HepG2 (cell line): ENCODE measurements around the gene LDB3. TPM values are rescaled to one million over a fixed set of nuclear protein-coding genes. Genes with fewer than 3 reads are reported as not detected.

Experiments
- HDAC1 ChIP-seq: sonication (generic); formaldehyde crosslinking; IDR thresholded peaks from 2 replicates; pipeline ENCODE4 v1.5.1; 2020; ENCODE audit warnings: mild to moderate bottlenecking, missing genetic modification reagents
- HNRNPLL ChIP-seq: fragments of 200-400 bp; formaldehyde crosslinking; IDR thresholded peaks from 2 replicates; pipeline ENCODE4 v1.6.1; 2017; ENCODE audit warnings: mild to moderate bottlenecking, low read depth, low read length; ENCODE audit not compliant: poor library complexity, severe bottlenecking
- NFATC3 ChIP-seq: sonication (generic); formaldehyde crosslinking; IDR thresholded peaks from 2 replicates; pipeline ENCODE4 v1.5.1; 2020; ENCODE audit warnings: mild to moderate bottlenecking, missing genetic modification reagents
- PHF8 ChIP-seq: sonication (generic); formaldehyde crosslinking; IDR thresholded peaks from 2 replicates; pipeline ENCODE4 v1.5.0; 2020; ENCODE audit warnings: missing genetic modification reagents
- POLR2A ChIP-seq, 2 experiments: IDR thresholded peaks; 2 replicates each; pipeline ENCODE4 v1.6.1; 2011; ENCODE audit warnings: low read depth in 2 of 2, low read length in 2 of 2, mild to moderate bottlenecking in 1 of 2, moderate library complexity in 1 of 2; ENCODE audit not compliant: insufficient read depth in 1 of 2
- STAT5B ChIP-seq: sonication (generic); formaldehyde crosslinking; IDR thresholded peaks from 2 replicates; pipeline ENCODE4 v1.4.0; 2020; ENCODE audit warnings: missing genetic modification reagents
- TCF12 ChIP-seq, 2 experiments: fragments of 450-650 bp in 1 of 2; sonication (generic) in 1 of 2; formaldehyde crosslinking in 1 of 2; IDR thresholded peaks; 2 replicates each; pipeline versions ENCODE4 v1.6.1 to v1.8.0; 2017 to 2022; ENCODE audit warnings: antibody characterized with exemption in 1 of 2, mild to moderate bottlenecking in 1 of 2, missing genetic modification reagents in 1 of 2, moderate library complexity in 1 of 2
- TSC22D2 ChIP-seq: sonication (generic); formaldehyde crosslinking; IDR thresholded peaks from 2 replicates; pipeline ENCODE4 v1.5.1; 2020; ENCODE audit warnings: missing genetic modification reagents, mild to moderate bottlenecking, borderline replicate concordance
- ZFY ChIP-seq: sonication (generic); formaldehyde crosslinking; IDR thresholded peaks from 2 replicates; pipeline ENCODE4 v1.4.0; 2020; ENCODE audit warnings: missing genetic modification reagents
- ZNF136 ChIP-seq: sonication (generic); formaldehyde crosslinking; IDR thresholded peaks from 2 replicates; pipeline ENCODE4 v1.8.1; 2022; ENCODE audit warnings: low read depth, mild to moderate bottlenecking, moderate library complexity, missing genetic modification reagents
- ZNF547 ChIP-seq: sonication (generic); formaldehyde crosslinking; IDR thresholded peaks from 2 replicates; pipeline ENCODE4 v1.5.1; 2020; ENCODE audit warnings: mild to moderate bottlenecking, missing genetic modification reagents
- ZNF564 ChIP-seq: sonication (generic); formaldehyde crosslinking; IDR thresholded peaks from 2 replicates; pipeline ENCODE4 v1.8.1; 2023; ENCODE audit warnings: mild to moderate bottlenecking, missing genetic modification reagents
- ZNF776 ChIP-seq: sonication (generic); formaldehyde crosslinking; IDR thresholded peaks from 2 replicates; pipeline ENCODE4 v1.4.0; 2020; ENCODE audit warnings: mild to moderate bottlenecking, missing genetic modification reagents
- ZNF777 ChIP-seq: sonication (generic); formaldehyde crosslinking; IDR thresholded peaks from 2 replicates; pipeline ENCODE4 v1.4.0; 2020; ENCODE audit warnings: missing genetic modification reagents
- polyA plus RNA-seq, 8 experiments: library from polyadenylated mRNA; depleted of rRNA in 3 of 8; stranded (reverse) in 7 of 8; unstranded in 1 of 8; fragments of >200 nt; fragmentation: Illumina TruSeq in 4 of 8; extraction: Trizol in 4 of 8; gene quantifications; 2 replicates each; pipeline versions ENCODE4 v1.2.1 to v1.2.3, GENCODE V29; 2011 to 2016; ENCODE audit warnings: low read depth in 4 of 8, missing spikeins in 1 of 8, mixed read lengths in 1 of 8; ENCODE audit not compliant: insufficient read depth in 1 of 8
- total RNA-seq, 5 experiments: library from RNA; depleted of rRNA; stranded (reverse); fragments of >200 nt; fragmentation: Illumina TruSeq; extraction: Trizol; gene quantifications; 2 replicates each; pipeline ENCODE4 v1.2.3, GENCODE V29; 2016; ENCODE audit warnings: low read depth in 1 of 5
- TF ChIP-seq, protein P1 (sequence below): sonication (generic); formaldehyde crosslinking; IDR thresholded peaks from 2 replicates; pipeline ENCODE4 v1.4.0; 2020; ENCODE audit warnings: missing genetic modification reagents, borderline replicate concordance
- TF ChIP-seq, protein P2 (sequence below): sonication (generic); formaldehyde crosslinking; IDR thresholded peaks from 2 replicates; pipeline ENCODE4 v1.4.0; 2020; ENCODE audit warnings: missing genetic modification reagents
- TF ChIP-seq, protein P3 (sequence below): sonication (generic); formaldehyde crosslinking; IDR thresholded peaks from 2 replicates; pipeline ENCODE4 v1.5.0; 2020; ENCODE audit warnings: mild to moderate bottlenecking, missing genetic modification reagents
- TF ChIP-seq, protein P4 (sequence below): IDR thresholded peaks from 2 replicates; pipeline ENCODE4 v1.4.0; 2020; ENCODE audit warnings: mild to moderate bottlenecking, missing genetic modification reagents

Gene LDB3
- total and polyA plus RNA-seq, 2 of the 13 experiments (the other 11 are each of a cell fraction or from before 2014, with no cell fraction given) = not detected

DNA sequence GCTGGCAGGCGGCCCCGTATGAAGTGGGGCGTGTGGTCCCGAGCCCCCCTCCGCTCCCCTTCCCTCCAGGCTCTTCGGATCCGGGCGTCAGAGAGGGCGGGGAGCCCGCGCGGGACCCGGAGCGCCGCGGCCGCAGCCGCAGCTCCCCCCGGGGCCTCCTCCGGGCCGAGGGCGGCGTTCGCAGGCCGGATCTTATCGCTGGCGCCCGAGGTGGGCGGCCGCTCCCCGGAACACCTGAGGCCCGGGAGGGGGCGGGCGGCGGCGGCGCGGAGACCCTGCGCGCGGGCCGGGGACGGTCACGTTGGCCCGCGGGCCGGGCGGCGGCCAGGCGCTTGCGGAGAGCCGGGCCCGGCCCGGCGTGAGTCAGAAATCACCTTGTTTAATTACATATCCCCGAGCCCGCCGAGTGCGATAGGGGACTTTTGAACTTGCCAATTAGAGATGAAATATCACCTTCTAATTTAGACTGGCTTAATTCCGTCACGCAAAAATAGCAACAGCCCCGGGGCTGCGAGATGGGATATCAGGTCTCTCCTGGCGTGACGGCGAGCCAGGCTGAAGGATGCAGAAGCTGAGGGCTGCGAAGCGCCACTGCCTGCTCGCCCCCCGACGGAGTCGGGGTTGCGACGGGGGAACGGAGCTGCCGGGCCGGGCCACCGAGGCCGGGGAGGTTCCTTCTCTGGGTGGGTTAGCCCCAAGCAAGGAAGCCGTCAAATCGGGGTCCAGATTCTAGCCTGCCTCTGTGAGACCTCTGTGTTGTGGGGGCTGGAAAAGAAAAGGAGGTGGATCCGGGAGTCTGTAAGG lies 43.4 kb downstream of the LDB3 start (continued):
- TF ChIP-seq, protein P1, sequence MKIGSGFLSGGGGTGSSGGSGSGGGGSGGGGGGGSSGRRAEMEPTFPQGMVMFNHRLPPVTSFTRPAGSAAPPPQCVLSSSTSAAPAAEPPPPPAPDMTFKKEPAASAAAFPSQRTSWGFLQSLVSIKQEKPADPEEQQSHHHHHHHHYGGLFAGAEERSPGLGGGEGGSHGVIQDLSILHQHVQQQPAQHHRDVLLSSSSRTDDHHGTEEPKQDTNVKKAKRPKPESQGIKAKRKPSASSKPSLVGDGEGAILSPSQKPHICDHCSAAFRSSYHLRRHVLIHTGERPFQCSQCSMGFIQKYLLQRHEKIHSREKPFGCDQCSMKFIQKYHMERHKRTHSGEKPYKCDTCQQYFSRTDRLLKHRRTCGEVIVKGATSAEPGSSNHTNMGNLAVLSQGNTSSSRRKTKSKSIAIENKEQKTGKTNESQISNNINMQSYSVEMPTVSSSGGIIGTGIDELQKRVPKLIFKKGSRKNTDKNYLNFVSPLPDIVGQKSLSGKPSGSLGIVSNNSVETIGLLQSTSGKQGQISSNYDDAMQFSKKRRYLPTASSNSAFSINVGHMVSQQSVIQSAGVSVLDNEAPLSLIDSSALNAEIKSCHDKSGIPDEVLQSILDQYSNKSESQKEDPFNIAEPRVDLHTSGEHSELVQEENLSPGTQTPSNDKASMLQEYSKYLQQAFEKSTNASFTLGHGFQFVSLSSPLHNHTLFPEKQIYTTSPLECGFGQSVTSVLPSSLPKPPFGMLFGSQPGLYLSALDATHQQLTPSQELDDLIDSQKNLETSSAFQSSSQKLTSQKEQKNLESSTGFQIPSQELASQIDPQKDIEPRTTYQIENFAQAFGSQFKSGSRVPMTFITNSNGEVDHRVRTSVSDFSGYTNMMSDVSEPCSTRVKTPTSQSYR (CRISPR knock-in tag) = no peak
- TF ChIP-seq ZNF777 (peak; percentile 97), ZNF547 (CRISPR knock-in tag) (peak; percentile 17; the same call in 1 of the 2 replicates), NFATC3 (CRISPR knock-in tag) (peak; percentile 77; the same call in 1 of the 2 replicates), TSC22D2 (CRISPR knock-in tag) (no peak), ZNF776 (CRISPR knock-in tag) (peak; percentile 43; the same call in 1 of the 2 replicates), ZNF136 (0 out of 2 replicates have a peak, but pooled peaks have one; percentile 43), PHF8 (CRISPR knock-in tag) (0 out of 2 replicates have a peak, but pooled peaks have one; percentile 11), HNRNPLL (peak; percentile 25), ZFY (CRISPR knock-in tag) (peak; percentile 51), HDAC1 (peak; percentile 13; the same call in 1 of the 2 replicates), POLR2A (IDR thresholded peaks at IDR 0.05; ENCODE audit: insufficient read depth in 1 of 2, low read depth in 2 of 2, low read length in 2 of 2) (0 out of 4 replicates have a peak, but pooled peaks of 1 of the 2 experiments have one; percentile 9), ZNF564 (CRISPR knock-in tag) (0 out of 2 replicates have a peak, but pooled peaks have one; percentile 35), TCF12 (IDR thresholded peaks at IDR 0.05) (no peak), TCF12 (CRISPR knock-in tag; IDR thresholded peaks at IDR 0.05) (0 out of 2 replicates have a peak, but pooled peaks have one; percentile 20), STAT5B (CRISPR knock-in tag) (no peak)
- TF ChIP-seq, protein P2, sequence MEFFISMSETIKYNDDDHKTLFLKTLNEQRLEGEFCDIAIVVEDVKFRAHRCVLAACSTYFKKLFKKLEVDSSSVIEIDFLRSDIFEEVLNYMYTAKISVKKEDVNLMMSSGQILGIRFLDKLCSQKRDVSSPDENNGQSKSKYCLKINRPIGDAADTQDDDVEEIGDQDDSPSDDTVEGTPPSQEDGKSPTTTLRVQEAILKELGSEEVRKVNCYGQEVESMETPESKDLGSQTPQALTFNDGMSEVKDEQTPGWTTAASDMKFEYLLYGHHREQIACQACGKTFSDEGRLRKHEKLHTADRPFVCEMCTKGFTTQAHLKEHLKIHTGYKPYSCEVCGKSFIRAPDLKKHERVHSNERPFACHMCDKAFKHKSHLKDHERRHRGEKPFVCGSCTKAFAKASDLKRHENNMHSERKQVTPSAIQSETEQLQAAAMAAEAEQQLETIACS (CRISPR knock-in tag) = no peak
- TF ChIP-seq, protein P3, sequence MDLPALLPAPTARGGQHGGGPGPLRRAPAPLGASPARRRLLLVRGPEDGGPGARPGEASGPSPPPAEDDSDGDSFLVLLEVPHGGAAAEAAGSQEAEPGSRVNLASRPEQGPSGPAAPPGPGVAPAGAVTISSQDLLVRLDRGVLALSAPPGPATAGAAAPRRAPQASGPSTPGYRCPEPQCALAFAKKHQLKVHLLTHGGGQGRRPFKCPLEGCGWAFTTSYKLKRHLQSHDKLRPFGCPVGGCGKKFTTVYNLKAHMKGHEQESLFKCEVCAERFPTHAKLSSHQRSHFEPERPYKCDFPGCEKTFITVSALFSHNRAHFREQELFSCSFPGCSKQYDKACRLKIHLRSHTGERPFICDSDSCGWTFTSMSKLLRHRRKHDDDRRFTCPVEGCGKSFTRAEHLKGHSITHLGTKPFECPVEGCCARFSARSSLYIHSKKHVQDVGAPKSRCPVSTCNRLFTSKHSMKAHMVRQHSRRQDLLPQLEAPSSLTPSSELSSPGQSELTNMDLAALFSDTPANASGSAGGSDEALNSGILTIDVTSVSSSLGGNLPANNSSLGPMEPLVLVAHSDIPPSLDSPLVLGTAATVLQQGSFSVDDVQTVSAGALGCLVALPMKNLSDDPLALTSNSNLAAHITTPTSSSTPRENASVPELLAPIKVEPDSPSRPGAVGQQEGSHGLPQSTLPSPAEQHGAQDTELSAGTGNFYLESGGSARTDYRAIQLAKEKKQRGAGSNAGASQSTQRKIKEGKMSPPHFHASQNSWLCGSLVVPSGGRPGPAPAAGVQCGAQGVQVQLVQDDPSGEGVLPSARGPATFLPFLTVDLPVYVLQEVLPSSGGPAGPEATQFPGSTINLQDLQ (CRISPR knock-in tag) = 0 out of 2 replicates have a peak, but pooled peaks have one; percentile 2
- TF ChIP-seq, protein P4, sequence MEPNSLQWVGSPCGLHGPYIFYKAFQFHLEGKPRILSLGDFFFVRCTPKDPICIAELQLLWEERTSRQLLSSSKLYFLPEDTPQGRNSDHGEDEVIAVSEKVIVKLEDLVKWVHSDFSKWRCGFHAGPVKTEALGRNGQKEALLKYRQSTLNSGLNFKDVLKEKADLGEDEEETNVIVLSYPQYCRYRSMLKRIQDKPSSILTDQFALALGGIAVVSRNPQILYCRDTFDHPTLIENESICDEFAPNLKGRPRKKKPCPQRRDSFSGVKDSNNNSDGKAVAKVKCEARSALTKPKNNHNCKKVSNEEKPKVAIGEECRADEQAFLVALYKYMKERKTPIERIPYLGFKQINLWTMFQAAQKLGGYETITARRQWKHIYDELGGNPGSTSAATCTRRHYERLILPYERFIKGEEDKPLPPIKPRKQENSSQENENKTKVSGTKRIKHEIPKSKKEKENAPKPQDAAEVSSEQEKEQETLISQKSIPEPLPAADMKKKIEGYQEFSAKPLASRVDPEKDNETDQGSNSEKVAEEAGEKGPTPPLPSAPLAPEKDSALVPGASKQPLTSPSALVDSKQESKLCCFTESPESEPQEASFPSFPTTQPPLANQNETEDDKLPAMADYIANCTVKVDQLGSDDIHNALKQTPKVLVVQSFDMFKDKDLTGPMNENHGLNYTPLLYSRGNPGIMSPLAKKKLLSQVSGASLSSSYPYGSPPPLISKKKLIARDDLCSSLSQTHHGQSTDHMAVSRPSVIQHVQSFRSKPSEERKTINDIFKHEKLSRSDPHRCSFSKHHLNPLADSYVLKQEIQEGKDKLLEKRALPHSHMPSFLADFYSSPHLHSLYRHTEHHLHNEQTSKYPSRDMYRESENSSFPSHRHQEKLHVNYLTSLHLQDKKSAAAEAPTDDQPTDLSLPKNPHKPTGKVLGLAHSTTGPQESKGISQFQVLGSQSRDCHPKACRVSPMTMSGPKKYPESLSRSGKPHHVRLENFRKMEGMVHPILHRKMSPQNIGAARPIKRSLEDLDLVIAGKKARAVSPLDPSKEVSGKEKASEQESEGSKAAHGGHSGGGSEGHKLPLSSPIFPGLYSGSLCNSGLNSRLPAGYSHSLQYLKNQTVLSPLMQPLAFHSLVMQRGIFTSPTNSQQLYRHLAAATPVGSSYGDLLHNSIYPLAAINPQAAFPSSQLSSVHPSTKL (CRISPR knock-in tag) = 0 out of 2 replicates have a peak, but pooled peaks have one; percentile 2
